CD4-positive, alpha-beta T cell (primary cell): Measurements from ENCODE around the gene OR9I1. TPM values are rescaled to one million over a fixed set of nuclear protein-coding genes. Genes with fewer than 3 reads are reported as not detected.

Experiments
- ATAC-seq: fragments of 200-7000 bp; cut with Tn5 transposase; one replicate; pipeline ENCODE4 v1.10.0; 2022; ENCODE audit warnings: mild to moderate bottlenecking; ENCODE audit not compliant: poor library complexity
- CTCF ChIA-PET: fragments of 350-600 bp; sonication (Branson Sonifier 250); formaldehyde crosslinking; loops from one replicate; lab custom pipeline; 2021; ENCODE audit warnings: antibody characterized with exemption, inconsistent platforms; lab: Charles Lee
- POLR2A ChIA-PET: fragments of 350-600 bp; sonication (Branson Sonifier 250); formaldehyde crosslinking; loops from one replicate; lab custom pipeline; 2021; ENCODE audit warnings: antibody characterized with exemption, inconsistent platforms; lab: Charles Lee
- DNase-seq, 14 experiments: peaks; one replicate each; pipeline ENCODE4 v3.0.0-alpha.2; 2013 to 2020; ENCODE audit warnings: mixed read lengths in 2 of 14
- H3K27ac ChIP-seq, 2 donors: one replicate each; pipeline versions ENCODE4 v1.5.1 to v1.7.0; 2013; ENCODE audit warnings: low read length in 2 of 2, low read depth in 1 of 2, mild to moderate bottlenecking in 1 of 2
- H3K27me3 ChIP-seq, 2 experiments: 1 replicate in 1 of 2; 2 replicates in 1 of 2; pipeline versions ENCODE4 v1.6.1 to v1.7.0; 2013; ENCODE audit warnings: low read length in 2 of 2, control low read depth in 1 of 2, mild to moderate bottlenecking in 1 of 2, moderate library complexity in 1 of 2; ENCODE audit not compliant: insufficient read depth in 2 of 2, control insufficient read depth in 1 of 2
- H3K36me3 ChIP-seq: one replicate; pipeline ENCODE4 v1.6.1; 2013; ENCODE audit warnings: low read length, control low read depth; ENCODE audit not compliant: insufficient read depth
- H3K4me1 ChIP-seq: one replicate; pipeline ENCODE4 v1.6.1; 2013; ENCODE audit warnings: low read length, control low read depth; ENCODE audit not compliant: insufficient read depth
- H3K4me3 ChIP-seq: one replicate; pipeline ENCODE4 v1.5.1; 2013; ENCODE audit warnings: mild to moderate bottlenecking, low read length, moderate library complexity
- H3K9me3 ChIP-seq, 2 experiments: 1 replicate in 1 of 2; 2 replicates in 1 of 2; pipeline versions ENCODE4 v1.6.1 to v1.7.0; 2013; ENCODE audit warnings: low read length in 2 of 2, mild to moderate bottlenecking in 2 of 2, control low read depth in 1 of 2, moderate library complexity in 1 of 2; ENCODE audit not compliant: control insufficient read depth in 1 of 2, insufficient read depth in 1 of 2
- H3K27ac Mint-ChIP-seq: one replicate; pipeline ENCODE4 v1.8.0; 2020; ENCODE audit warnings: mixed read lengths
- H3K27me3 Mint-ChIP-seq: one replicate; pipeline ENCODE4 v1.8.0; 2021; ENCODE audit warnings: mixed read lengths
- H3K36me3 Mint-ChIP-seq: one replicate; pipeline ENCODE4 v1.8.0; 2021; ENCODE audit warnings: low read depth, mixed read lengths
- H3K4me1 Mint-ChIP-seq: one replicate; pipeline ENCODE4 v1.8.0; 2021; ENCODE audit warnings: low read depth, mixed read lengths
- H3K4me3 Mint-ChIP-seq: one replicate; pipeline ENCODE4 v1.8.0; 2020; ENCODE audit warnings: mild to moderate bottlenecking, mixed read lengths
- H3K9me3 Mint-ChIP-seq: one replicate; pipeline ENCODE4 v1.8.0; 2020; ENCODE audit warnings: mixed read lengths
- intact Hi-C, 2 experiments: fragments of 100-400 bp; cut with DNase I in 1 of 2; cut with micrococcal nuclease in 1 of 2; formaldehyde crosslinking; loops; one replicate each; pipeline versions ENCODE4 v1.15.1 to v1.9.0; 2023 to 2025; cut with DNase I, micrococcal nuclease
- total RNA-seq, 174 experiments: library from RNA in 2 of 174; stranded (reverse) in 2 of 174; gene quantifications; one replicate each; pipeline ENCODE4 v1.2.3 and lab custom pipeline; 2021 to 2026
- TF ChIP-seq, protein P1 (sequence below): fragments of 200-600 bp; IDR thresholded peaks from one replicate; pipeline ENCODE4 v1.8.0; 2022; ENCODE audit warnings: antibody characterized with exemption, mild to moderate bottlenecking

OR9I1 gene
- total RNA-seq, 2 experiments from 2014 or later, result not detected

DNA sequence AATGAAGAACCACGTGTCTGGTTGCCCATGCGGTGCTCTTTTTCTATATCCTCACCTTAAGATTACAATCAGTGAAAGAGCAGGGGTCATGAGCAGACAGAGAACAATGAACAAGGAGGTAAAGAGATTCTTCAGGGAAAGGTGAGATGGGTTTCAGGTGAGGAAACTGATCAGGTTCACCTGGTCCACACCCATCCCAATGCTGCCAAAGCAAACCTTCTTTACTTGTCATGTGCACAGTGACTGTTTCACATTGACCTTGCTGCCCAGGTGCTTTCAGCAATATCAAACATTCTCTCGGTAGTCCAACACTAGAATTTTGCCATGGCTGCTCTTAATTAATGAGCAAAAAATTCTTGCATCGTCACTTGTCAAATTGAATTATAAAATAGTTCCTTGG lies 39.1 kb upstream of the OR9I1 start:
- Histone ChIP-seq H3K27ac (no peak overlapping the region), H3K27me3 (no peaks in the 10 kb centered on the region), H3K4me1 (no peaks in the 10 kb centered on the region), H3K4me3 (no peak overlapping the region), H3K9me3 (no peaks in the 10 kb centered on the region), H3K36me3 (no peaks in the 10 kb centered on the region)
- Mint-ChIP-seq H3K27me3 (peaks cover 13% of the 10 kb centered on the region), H3K36me3 (no peaks in the 10 kb centered on the region), H3K4me3 (no peak overlapping the region), H3K27ac (no peak overlapping the region), H3K9me3 (no peaks in the 10 kb centered on the region), H3K4me1 (no peaks in the 10 kb centered on the region)
- ChIA-PET CTCF (no interaction called here), POLR2A (no interaction called here)
- ATAC-seq (no peak), DNase-seq (no peak)
- intact Hi-C loops, result no loop called here
- TF ChIP-seq, protein P1, sequence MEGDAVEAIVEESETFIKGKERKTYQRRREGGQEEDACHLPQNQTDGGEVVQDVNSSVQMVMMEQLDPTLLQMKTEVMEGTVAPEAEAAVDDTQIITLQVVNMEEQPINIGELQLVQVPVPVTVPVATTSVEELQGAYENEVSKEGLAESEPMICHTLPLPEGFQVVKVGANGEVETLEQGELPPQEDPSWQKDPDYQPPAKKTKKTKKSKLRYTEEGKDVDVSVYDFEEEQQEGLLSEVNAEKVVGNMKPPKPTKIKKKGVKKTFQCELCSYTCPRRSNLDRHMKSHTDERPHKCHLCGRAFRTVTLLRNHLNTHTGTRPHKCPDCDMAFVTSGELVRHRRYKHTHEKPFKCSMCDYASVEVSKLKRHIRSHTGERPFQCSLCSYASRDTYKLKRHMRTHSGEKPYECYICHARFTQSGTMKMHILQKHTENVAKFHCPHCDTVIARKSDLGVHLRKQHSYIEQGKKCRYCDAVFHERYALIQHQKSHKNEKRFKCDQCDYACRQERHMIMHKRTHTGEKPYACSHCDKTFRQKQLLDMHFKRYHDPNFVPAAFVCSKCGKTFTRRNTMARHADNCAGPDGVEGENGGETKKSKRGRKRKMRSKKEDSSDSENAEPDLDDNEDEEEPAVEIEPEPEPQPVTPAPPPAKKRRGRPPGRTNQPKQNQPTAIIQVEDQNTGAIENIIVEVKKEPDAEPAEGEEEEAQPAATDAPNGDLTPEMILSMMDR, result no peak

DNA sequence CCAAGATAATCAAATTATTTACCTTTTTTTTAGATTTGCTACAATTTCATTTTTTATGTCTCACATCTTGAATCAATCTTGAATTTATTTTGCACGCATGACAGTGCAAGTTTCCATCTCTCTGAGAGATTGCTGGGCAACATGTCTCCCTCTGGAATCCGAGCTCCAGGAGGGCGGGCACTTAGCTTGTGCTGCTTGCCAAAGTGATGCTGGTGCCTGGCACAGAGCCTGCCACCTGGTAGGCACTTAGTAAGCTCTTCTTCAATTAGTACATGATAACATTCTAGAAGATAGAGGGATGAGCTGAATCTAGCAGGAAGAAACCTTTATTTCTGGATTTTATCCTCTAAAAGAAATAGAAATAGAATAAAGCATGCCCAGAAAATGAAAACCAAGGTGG lies 27.5 kb upstream of the OR9I1 start:
- intact Hi-C loops, result no loop called here
- Mint-ChIP-seq H3K4me1 (no peaks in the 10 kb centered on the region), H3K9me3 (no peaks in the 10 kb centered on the region), H3K4me3 (no peak overlapping the region), H3K36me3 (no peaks in the 10 kb centered on the region), H3K27ac (no peak overlapping the region), H3K27me3 (peaks cover 36% of the 10 kb centered on the region)
- Histone ChIP-seq H3K4me3 (no peak overlapping the region), H3K27me3 (peaks cover 2 to 3% of the 10 kb centered on the region in 2 experiments), H3K9me3 (no peaks in the 10 kb centered on the region), H3K4me1 (no peaks in the 10 kb centered on the region), H3K27ac (no peak overlapping the region), H3K36me3 (no peaks in the 10 kb centered on the region)
- ChIA-PET CTCF (no interaction called here), POLR2A (no interaction called here)
- TF ChIP-seq, protein P1, result no peak
- DNase-seq (no peak), ATAC-seq (no peak)

DNA sequence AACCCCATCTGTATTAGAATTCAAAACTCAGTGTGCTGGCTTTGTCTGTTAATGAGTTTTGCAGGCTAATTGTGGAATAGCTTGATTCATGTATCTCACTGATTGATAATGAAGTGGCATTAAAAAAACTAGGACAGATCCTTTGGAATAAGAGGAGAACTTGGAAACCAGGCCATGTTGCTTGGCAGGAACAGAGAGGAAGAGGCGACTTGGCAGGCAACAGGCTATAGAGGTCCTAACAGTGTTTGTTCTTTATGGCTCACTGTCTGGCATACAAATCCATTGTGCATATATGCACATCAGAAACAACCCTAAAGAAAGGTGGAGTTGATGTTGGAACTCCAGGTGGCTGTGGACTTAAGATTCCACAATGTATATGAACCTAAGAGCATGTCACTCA lies 17.4 kb upstream of the OR9I1 start:
- Histone ChIP-seq H3K4me1 (no peaks in the 10 kb centered on the region), H3K9me3 (no peaks in the 10 kb centered on the region), H3K36me3 (no peaks in the 10 kb centered on the region), H3K4me3 (no peak overlapping the region), H3K27ac (no peak overlapping the region), H3K27me3 (no peaks in the 10 kb centered on the region)
- intact Hi-C loops, result no loop called here
- TF ChIP-seq, protein P1, result no peak
- H3K27ac Mint-ChIP-seq, result no peak overlapping the region
- no peak overlapping the region for H3K4me3 Mint-ChIP-seq
- no peak for ATAC-seq
- no peaks in the 10 kb centered on the region for H3K4me1 Mint-ChIP-seq
- ChIA-PET POLR2A (no interaction called here), CTCF (no interaction called here)
- no peaks in the 10 kb centered on the region for H3K9me3 Mint-ChIP-seq
- no peak for DNase-seq
- H3K27me3 Mint-ChIP-seq, result peaks cover 28% of the 10 kb centered on the region
- no peaks in the 10 kb centered on the region for H3K36me3 Mint-ChIP-seq
